HepG2 (cell line): ENCODE data around the gene CERS3. TPM values are rescaled to one million over a fixed set of nuclear protein-coding genes. Genes with fewer than 3 reads are reported as not detected.

ENCODE experiments used
- ATM ChIP-seq: fragments of 450-650 bp; IDR thresholded peaks from 2 replicates; pipeline ENCODE4 v1.7.1; 2017; ENCODE audit warnings: mild to moderate bottlenecking, borderline replicate concordance
- MLXIP ChIP-seq: sonication (generic); formaldehyde crosslinking; IDR thresholded peaks from 2 replicates; pipeline ENCODE4 v1.9.0; 2021; ENCODE audit warnings: missing genetic modification reagents, borderline replicate concordance
- NR2F6 ChIP-seq, 2 experiments: IDR thresholded peaks; 2 replicates each; pipeline ENCODE4 v1.6.1; 2016; ENCODE audit warnings: antibody characterized with exemption in 1 of 2, mild to moderate bottlenecking in 1 of 2
- SIX4 ChIP-seq: sonication (generic); formaldehyde crosslinking; IDR thresholded peaks from 2 replicates; pipeline ENCODE4 v1.4.0; 2020; ENCODE audit warnings: missing genetic modification reagents
- SMAD1 ChIP-seq: sonication (generic); formaldehyde crosslinking; IDR thresholded peaks from 2 replicates; pipeline ENCODE4 v1.4.0; 2020; ENCODE audit warnings: missing genetic modification reagents, low read depth, mild to moderate bottlenecking, borderline replicate concordance
- SRSF1 ChIP-seq: fragments of 200-400 bp; formaldehyde crosslinking; optimal IDR thresholded peaks from 2 replicates; pipeline ENCODE3; 2017; ENCODE audit warnings: mild to moderate bottlenecking, low read depth, low read length, moderate library complexity
- SRSF4 ChIP-seq: fragments of 200-400 bp; formaldehyde crosslinking; IDR thresholded peaks from one replicate; pipeline ENCODE4 v1.6.1; 2018; ENCODE audit warnings: mild to moderate bottlenecking, low read depth, low read length, moderate library complexity; ENCODE audit not compliant: poor library complexity, severe bottlenecking
- ZBTB10 ChIP-seq: sonication (generic); formaldehyde crosslinking; IDR thresholded peaks from 2 replicates; pipeline ENCODE4 v1.4.0; 2020; ENCODE audit warnings: missing genetic modification reagents, borderline replicate concordance
- ZFYVE20 ChIP-seq: sonication (generic); formaldehyde crosslinking; IDR thresholded peaks from 2 replicates; pipeline ENCODE4 v1.8.0; 2023; ENCODE audit warnings: low read depth, mild to moderate bottlenecking, moderate library complexity, missing genetic modification reagents, borderline replicate concordance
- ZNF101 ChIP-seq: sonication (generic); formaldehyde crosslinking; IDR thresholded peaks from 2 replicates; pipeline ENCODE4 v1.4.0; 2020; ENCODE audit warnings: mild to moderate bottlenecking, low read depth, missing genetic modification reagents, borderline replicate concordance
- ZNF138 ChIP-seq: sonication (generic); formaldehyde crosslinking; IDR thresholded peaks from 2 replicates; pipeline ENCODE4 v1.5.0; 2020; ENCODE audit warnings: mild to moderate bottlenecking, low read depth, missing genetic modification reagents
- ZNF496 ChIP-seq: sonication (generic); formaldehyde crosslinking; IDR thresholded peaks from 2 replicates; pipeline ENCODE4 v1.8.1; 2023; ENCODE audit warnings: mild to moderate bottlenecking, moderate library complexity, missing genetic modification reagents; ENCODE audit not compliant: insufficient replicate concordance
- ZNF547 ChIP-seq: sonication (generic); formaldehyde crosslinking; IDR thresholded peaks from 2 replicates; pipeline ENCODE4 v1.5.1; 2020; ENCODE audit warnings: mild to moderate bottlenecking, missing genetic modification reagents
- ZNF646 ChIP-seq: sonication (generic); formaldehyde crosslinking; IDR thresholded peaks from 2 replicates; pipeline ENCODE4 v1.9.0; 2021; ENCODE audit warnings: mild to moderate bottlenecking, missing genetic modification reagents
- ZNF740 ChIP-seq: sonication (generic); formaldehyde crosslinking; IDR thresholded peaks from 2 replicates; pipeline ENCODE4 v1.4.0; 2020; ENCODE audit warnings: missing genetic modification reagents
- polyA plus RNA-seq, 8 experiments: library from polyadenylated mRNA; depleted of rRNA in 3 of 8; stranded (reverse) in 7 of 8; unstranded in 1 of 8; fragments of >200 nt; fragmentation: Illumina TruSeq in 4 of 8; extraction: Trizol in 4 of 8; gene quantifications; 2 replicates each; pipeline versions ENCODE4 v1.2.1 to v1.2.3, GENCODE V29; 2011 to 2016; ENCODE audit warnings: low read depth in 4 of 8, missing spikeins in 1 of 8, mixed read lengths in 1 of 8; ENCODE audit not compliant: insufficient read depth in 1 of 8
- total RNA-seq, 5 experiments: library from RNA; depleted of rRNA; stranded (reverse); fragments of >200 nt; fragmentation: Illumina TruSeq; extraction: Trizol; gene quantifications; 2 replicates each; pipeline ENCODE4 v1.2.3, GENCODE V29; 2016; ENCODE audit warnings: low read depth in 1 of 5

Gene CERS3
- total and polyA plus RNA-seq, 2 of the 13 experiments (the other 11 are each of a cell fraction or from before 2014, with no cell fraction given), result not detected

- TF ChIP-seq SRSF4 (no peak), ATM (no peak), ZNF547 (peak; percentile 41; the same call in 1 of the 2 replicates), ZBTB10 (CRISPR knock-in tag) (no peak), SRSF1 (no peak), ZNF101 (CRISPR knock-in tag) (no peak), SMAD1 (0 out of 2 replicates have a peak, but pooled peaks have one; percentile 35), ZNF646 (CRISPR knock-in tag) (peak; percentile 83), ZFYVE20 (no peak), MLXIP (no peak), SIX4 (CRISPR knock-in tag) (0 out of 2 replicates have a peak, but pooled peaks have one; percentile 26), ZNF138 (no peak), NR2F6 (IDR thresholded peaks at IDR 0.05) (no peak), NR2F6 (CRISPR knock-in tag; IDR thresholded peaks at IDR 0.05) (peak; percentile 46; the same call in 1 of the 2 replicates), ZNF496 (CRISPR knock-in tag) (no peak), ZNF740 (CRISPR knock-in tag) (no peak)
Observed at GRCh38 chr15:100350434-100351226, 178.1 kb downstream of the CERS3 start (continued).
